KOPT-K1 (cell line): ENCODE data around the gene ATP2B2.

ENCODE experiments used
- H3K27ac ChIP-seq: fragments of 200-600 bp; sonication (generic); 2 replicates; pipeline ENCODE4 v1.5.1; 2016; ENCODE audit warnings: antibody characterized with exemption, mild to moderate bottlenecking, low read depth, low read length; ENCODE audit not compliant: poor library complexity, severe bottlenecking
- H3K36me3 ChIP-seq: fragments of 200-600 bp; sonication (generic); 2 replicates; pipeline ENCODE4 v1.5.1; 2017; ENCODE audit warnings: antibody characterized with exemption, mild to moderate bottlenecking, low read length, moderate library complexity; ENCODE audit not compliant: insufficient read depth
- H3K9me3 ChIP-seq: fragments of 200-600 bp; sonication (generic); 2 replicates; pipeline ENCODE4 v1.5.1; 2017; ENCODE audit warnings: antibody characterized with exemption, low read length, mild to moderate bottlenecking; ENCODE audit not compliant: insufficient read depth, poor library complexity, severe bottlenecking

ATP2B2 gene

GRCh38 chr3:10398341-10398740 is 107.0 kb downstream of the ATP2B2 start:
- no peaks in the 10 kb centered on the region for H3K36me3 ChIP-seq

GRCh38 chr3:10397879-10398278 is 107.5 kb downstream of the ATP2B2 start:
- Histone ChIP-seq H3K36me3 (no peaks in the 10 kb centered on the region), H3K9me3 (no peaks in the 10 kb centered on the region), H3K27ac (no peak overlapping the region)

More at GRCh38 chr3:10398341-10398740, 107.0 kb downstream of the ATP2B2 start:
- H3K27ac ChIP-seq = no peak overlapping the region
- H3K9me3 ChIP-seq = no peaks in the 10 kb centered on the region

GRCh38 chr3:10396931-10397330 is 108.5 kb downstream of the ATP2B2 start:
- Histone ChIP-seq H3K27ac (no peak overlapping the region), H3K36me3 (no peaks in the 10 kb centered on the region), H3K9me3 (no peaks in the 10 kb centered on the region)

DNA sequence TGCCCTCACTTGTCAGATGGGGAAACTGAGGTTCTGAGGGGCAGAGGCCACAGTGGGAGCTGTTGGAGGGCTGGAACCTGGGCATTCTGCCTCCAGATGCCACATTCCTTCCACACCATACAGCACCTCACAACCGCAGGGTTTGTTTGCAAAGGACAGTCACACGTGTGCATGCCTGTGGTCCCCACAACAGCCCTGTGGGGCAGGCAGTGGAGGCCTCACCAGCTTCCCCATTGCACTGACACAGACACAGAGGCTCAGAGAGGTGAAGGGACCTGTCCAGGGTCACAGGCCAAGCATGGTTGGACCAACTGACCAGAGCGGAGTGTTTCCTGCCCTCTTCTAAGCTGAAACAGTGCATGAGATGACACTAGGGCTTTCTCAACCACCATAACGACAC is 109.3 kb downstream of the ATP2B2 start:
- Histone ChIP-seq H3K27ac (no peak overlapping the region), H3K36me3 (no peaks in the 10 kb centered on the region), H3K9me3 (no peaks in the 10 kb centered on the region)

GRCh38 chr3:10395671-10396070 is 109.7 kb downstream of the ATP2B2 start:
- Histone ChIP-seq H3K36me3 (no peaks in the 10 kb centered on the region), H3K27ac (no peak overlapping the region), H3K9me3 (no peaks in the 10 kb centered on the region)

DNA sequence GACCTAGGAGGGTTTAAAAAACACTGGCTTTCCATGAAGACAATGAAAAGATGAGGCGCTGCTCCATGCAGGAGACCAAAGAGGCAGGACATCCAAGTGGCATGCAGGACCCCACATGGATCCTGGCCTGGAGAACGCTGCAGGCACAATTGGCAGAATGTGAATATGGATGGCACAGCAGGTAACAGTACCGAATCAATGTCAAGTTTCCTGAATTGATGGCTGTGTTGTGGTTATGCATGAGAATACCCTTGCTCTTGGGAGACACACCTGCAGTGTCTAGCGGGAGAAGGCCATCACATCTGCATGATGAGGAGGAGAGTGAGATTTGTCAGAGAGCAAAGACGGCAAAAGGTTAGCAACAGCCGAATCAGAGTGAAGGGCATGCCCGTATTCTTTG is 110.2 kb downstream of the ATP2B2 start:
- Histone ChIP-seq H3K9me3 (no peaks in the 10 kb centered on the region), H3K27ac (no peak overlapping the region), H3K36me3 (no peaks in the 10 kb centered on the region)

GRCh38 chr3:10394491-10395025 is 110.8 kb downstream of the ATP2B2 start:
- no peaks in the 10 kb centered on the region for H3K36me3 ChIP-seq
- no peaks in the 10 kb centered on the region for H3K9me3 ChIP-seq
- H3K27ac ChIP-seq = no peak overlapping the region

DNA sequence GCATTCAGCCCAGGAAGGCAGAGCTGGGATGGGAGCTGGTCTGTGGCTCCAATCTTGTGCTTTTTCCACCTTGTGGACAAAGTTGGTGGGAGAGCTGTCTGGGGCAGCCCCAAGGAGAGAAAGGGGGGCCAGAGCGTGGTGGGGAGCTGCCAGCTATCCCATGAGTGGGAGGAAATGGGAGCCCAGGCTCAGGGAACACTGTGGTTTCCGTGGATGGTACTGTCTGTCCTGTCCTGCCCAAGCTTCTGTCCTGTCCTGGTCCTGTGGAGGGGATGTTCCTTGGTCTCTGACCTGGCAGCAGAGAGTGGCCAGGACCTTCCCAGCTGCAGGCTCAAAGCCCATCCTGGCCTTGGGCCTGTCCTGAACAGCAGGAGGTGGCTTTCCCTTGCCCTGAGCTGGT is 111.9 kb downstream of the ATP2B2 start:
- H3K27ac ChIP-seq = no peak overlapping the region

DNA sequence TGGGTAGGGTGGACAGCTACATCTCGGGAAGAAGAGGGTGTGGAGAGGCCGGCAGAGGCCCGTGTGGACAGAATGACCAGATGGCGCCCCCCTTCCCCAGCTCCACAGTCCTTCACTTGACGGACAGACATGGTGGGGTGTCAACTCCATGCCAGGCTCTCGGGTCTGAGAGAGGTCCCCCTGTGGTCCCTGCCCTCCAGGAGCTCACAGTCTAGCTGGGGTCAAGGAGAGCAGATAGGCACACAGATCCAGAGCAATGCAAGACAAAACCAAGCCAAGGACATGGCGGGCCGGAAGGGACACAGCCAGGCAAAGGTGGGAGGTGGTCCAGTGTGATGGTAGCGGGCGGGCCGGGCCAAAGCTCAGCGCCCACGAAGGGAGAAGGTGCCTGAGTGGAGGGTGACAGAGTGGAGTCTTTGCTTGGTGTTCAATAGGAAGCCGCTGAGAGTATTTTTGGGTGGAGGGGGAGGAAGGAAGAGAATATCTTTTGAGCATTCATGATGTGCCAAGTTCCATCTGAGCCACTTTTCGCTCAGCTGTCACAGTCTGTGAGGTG is 112.4 kb downstream of the ATP2B2 start:
- no peaks in the 10 kb centered on the region for H3K9me3 ChIP-seq
- no peaks in the 10 kb centered on the region for H3K36me3 ChIP-seq
- H3K27ac ChIP-seq = no peak overlapping the region

More for the DNA sequence above, 111.9 kb downstream of the ATP2B2 start:
- no peaks in the 10 kb centered on the region for H3K9me3 ChIP-seq
- no peaks in the 10 kb centered on the region for H3K36me3 ChIP-seq

DNA sequence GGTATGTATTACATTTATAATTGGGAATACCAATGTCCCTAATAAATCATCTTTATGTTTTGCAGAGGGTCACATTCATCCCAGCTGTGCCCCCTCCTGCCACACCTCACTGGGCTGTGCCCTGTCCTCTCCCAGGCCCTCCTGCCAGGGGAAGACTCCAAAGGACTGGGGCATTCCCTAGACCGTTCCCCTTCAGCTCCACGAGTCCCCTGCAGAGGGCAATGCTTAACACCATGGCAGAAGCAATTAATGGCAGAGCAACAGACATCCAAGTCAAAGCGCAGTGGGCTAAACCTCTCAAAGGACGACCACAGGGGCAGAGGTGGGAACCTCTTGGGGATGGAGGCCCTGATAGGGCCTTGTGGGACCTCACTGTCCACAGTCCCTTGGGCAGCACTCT is 113.1 kb downstream of the ATP2B2 start:
- Histone ChIP-seq H3K36me3 (no peaks in the 10 kb centered on the region), H3K27ac (no peak overlapping the region)

GRCh38 chr3:10391391-10391790 is 114.0 kb downstream of the ATP2B2 start:
- Histone ChIP-seq H3K36me3 (no peaks in the 10 kb centered on the region), H3K27ac (no peak overlapping the region), H3K9me3 (no peaks in the 10 kb centered on the region)

More for the DNA sequence above, 113.1 kb downstream of the ATP2B2 start:
- H3K9me3 ChIP-seq = no peaks in the 10 kb centered on the region

- H3K27ac ChIP-seq = no peak overlapping the region
- H3K36me3 ChIP-seq = no peaks in the 10 kb centered on the region
- no peaks in the 10 kb centered on the region for H3K9me3 ChIP-seq
Measured at GRCh38 chr3:10390641-10391373, 114.6 kb downstream of the ATP2B2 start.

DNA sequence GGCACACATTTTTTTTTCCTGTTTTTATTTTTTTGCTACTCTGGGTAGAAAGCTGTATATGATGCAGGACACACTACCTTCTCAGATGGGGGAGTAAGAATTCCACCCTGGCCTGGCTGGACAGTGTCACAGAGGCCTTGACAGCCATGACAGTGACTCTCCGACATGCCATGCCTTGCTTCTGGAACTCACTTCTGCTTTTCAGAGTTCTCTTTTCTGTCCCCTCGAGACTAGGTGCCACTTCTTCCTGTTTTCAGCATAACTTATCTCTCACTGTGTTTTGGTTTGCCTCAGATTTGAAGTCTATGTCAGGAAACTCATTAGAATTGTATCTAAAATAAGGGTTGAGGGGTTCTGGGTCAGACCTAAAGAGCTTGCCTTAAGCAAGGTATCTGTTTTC is 115.4 kb downstream of the ATP2B2 start:
- Histone ChIP-seq H3K36me3 (no peaks in the 10 kb centered on the region), H3K9me3 (no peaks in the 10 kb centered on the region), H3K27ac (no peak overlapping the region)

DNA sequence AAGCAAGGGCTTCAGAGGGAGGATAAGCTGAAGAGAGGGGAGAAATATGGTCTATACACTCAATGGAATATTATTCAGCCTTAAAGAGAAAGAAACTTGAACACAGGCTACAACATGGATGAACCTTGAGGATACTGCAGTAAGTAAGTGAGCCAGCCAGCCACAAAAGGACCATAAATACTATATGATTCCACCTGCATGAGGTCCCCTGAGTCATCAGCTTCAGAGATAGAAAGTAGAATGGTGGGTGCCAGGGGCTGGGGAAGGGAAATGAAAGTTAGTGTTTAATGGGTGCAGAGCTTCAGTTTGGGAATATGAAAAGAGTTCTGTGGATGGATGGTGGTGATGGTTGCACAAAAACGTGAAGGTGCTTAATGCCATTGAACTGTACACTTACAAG is 116.0 kb downstream of the ATP2B2 start:
- Histone ChIP-seq H3K9me3 (no peaks in the 10 kb centered on the region), H3K36me3 (no peaks in the 10 kb centered on the region), H3K27ac (no peak overlapping the region)

DNA sequence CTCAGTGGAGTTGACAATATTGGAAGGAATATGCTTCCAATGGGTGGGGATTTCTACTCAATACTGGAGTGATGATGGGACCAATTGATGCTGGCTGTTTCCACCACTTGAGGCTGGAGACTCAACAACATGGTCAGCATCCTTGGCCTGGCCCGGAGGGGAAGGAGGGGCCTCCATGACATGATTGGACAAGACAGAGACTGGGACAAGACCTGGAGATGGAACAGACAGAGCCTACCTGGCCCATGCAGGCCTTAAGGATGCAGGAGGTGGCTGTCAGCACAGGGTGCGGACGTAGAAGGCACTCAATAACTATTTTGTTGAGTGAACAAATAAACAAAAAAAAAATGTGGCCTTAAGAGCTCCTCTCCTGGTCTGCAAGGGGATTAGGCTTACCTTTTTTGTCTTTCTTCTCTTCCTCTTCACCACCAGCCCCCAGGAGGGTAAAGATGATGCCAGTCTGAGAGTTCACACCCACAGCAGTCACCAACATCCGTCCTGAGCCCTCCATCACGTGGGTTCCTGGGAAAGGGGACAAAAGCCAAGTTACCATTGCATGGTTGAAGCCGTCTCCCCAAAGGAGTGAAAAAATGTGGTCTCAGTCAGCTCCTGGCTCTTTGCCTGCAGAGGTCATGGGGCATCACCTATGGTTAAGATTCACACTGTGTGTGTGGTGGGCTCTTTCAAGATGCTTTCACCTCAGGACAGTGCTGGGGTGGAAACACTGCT is 117.3 kb downstream of the ATP2B2 start:
- H3K9me3 ChIP-seq = no peaks in the 10 kb centered on the region
- no peaks in the 10 kb centered on the region for H3K36me3 ChIP-seq
- no peak overlapping the region for H3K27ac ChIP-seq
